ENCODE measurements around the gene APPBP2. TPM values are rescaled to one million over a fixed set of nuclear protein-coding genes. Genes with fewer than 3 reads are reported as not detected.
"Not testable (repeated sequence)": the region's sequence is repeated elsewhere in the genome, so short reads cannot be mapped to it uniquely, and the experiment has no call there.

The APPBP2 gene
- total RNA-seq, 2 donors from 2014 or later, result 27.7 to 33.0 TPM

DNA sequence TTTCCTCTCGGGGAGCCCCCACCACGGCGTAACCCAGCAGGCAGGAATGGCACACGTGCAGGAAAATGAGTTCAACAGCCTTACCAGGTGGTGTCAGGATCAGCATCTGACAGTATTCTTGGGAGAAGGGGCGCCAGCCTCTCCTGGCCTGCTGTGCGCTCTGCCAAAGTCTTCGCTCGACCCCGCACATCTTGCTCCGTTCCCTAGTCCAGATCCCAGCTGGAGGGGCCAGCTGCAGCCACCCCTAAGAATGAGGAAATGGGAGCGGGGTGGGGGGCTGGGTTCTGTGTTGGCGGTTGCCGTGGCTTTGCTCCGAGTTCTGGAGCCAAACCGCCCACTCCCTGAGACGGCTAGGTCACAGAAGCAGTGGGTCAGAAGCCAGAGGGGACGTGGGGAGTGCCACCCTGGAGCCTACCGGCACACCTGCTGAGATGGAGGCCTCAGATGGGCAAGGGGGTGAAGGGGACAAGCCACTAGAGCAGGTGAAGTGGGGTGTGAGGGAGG is 103.8 kb downstream of the APPBP2 start, which contains the start of gene CHCT1:
CHCT1 (plus strand) TSS at position 328 of the 504 bp plus-strand sequence; CDS start at position 432, 104 bp downstream.
- H3K27ac Mint-ChIP-seq, result peak within 1 kb of the TSS; percentile 33
- H3K36me3 Mint-ChIP-seq (ENCODE audit: low read depth), result no peaks in the 10 kb centered on the region
- H3K4me1 Mint-ChIP-seq, result peaks cover 5% of the 10 kb centered on the region
- peak within 1 kb of the TSS; percentile 76 for H3K4me3 Mint-ChIP-seq
- no peak for ATAC-seq (replicated peaks)
- H3K27me3 Mint-ChIP-seq, result no peaks in the 10 kb centered on the region
- H3K9me3 Mint-ChIP-seq, result no peaks in the 10 kb centered on the region

DNA sequence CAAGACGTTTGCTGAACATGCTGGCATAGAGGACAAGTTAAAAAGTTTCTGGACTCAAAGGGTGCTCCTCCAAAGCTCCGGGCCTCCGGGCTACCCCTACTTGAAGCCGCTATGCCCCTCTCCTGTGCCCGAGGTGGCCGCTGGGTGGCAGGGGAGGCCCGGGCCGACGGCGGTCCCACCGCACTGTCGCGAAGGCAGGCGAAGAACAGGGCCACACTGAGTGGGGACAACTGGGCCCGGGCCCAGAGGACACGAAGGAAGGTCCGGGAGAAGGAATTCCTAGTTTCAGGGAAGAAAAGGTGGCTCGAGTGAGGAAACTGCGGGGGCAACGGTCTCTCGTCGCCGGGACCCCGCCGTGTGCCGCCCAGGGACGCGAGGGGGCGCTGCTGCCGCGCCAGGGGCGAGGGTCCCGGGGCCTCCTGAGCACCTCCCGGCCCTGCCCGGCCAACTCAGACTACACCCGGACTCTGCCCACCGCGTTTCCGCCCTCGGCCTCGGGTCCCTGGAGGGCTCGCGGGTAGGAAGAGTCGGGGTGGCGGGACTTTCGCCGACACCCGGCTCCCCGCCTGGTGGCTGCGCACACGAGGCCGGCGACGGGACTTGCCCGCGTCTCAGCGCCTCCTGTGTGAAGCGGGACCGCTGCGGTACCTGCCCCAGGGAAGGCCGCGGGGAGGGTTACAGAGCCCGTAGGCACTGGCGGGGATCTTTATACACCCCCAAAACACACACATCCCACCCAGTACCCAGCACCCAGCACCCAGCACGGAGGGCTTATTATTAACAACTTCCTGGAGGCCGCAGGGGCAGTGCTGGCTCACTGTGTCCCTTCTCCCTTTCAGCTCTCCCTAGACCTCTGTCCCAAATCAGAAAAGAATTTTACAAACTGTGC is 104.5 kb downstream of the APPBP2 start:
- ATAC-seq (replicated peaks), result peak; percentile 97
- Mint-ChIP-seq H3K4me1 (peaks cover 5% of the 10 kb centered on the region), H3K27ac (peak overlapping the region; percentile 61), H3K27me3 (no peaks in the 10 kb centered on the region), H3K4me3 (peak overlapping the region; percentile 76), H3K36me3 (ENCODE audit: low read depth) (no peaks in the 10 kb centered on the region), H3K9me3 (no peaks in the 10 kb centered on the region)

DNA sequence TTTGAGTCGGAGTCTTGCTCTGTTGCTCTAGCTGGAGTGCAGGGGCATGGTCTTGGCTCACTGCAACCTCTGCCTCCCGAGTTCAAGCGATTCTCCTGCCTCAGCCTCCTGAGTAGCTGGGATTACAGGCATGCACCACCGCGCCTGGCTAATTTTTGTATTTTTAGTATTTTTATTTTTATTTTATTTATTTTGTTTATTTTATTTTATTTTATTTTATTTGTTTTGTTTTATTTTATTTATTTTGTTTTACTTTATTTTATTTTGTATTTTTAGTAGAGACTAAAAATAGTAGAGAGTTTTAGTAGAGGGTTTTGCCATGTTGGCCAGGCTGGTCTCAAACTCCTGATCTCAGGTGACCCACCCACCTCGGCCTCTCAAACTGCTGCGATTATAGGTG is 106.2 kb downstream of the APPBP2 start:
- H3K9me3 Mint-ChIP-seq; H3K4me1 Mint-ChIP-seq; H3K27me3 Mint-ChIP-seq; H3K27ac Mint-ChIP-seq; H3K4me3 Mint-ChIP-seq; H3K36me3 Mint-ChIP-seq (ENCODE audit: low read depth); ATAC-seq (replicated peaks): not testable (repeated sequence)

DNA sequence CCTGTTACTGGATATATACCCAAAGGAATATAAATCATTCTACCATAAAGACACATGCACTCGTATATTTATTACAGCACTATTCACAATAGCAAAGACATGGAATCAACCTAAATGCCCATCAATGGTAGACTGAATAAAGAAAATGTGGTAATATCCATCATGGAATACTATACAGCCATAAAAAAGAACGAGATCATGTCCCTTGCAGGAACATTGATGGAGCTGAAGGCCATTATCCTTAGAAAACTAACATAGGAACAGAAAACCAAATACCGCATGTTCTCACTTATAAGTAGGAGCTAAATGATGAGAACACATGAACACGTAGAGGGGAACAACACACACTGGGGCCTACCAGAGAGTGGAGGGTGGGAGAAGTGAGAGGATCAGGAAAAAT is 107.0 kb downstream of the APPBP2 start:
- not testable (repeated sequence) for H3K4me1 Mint-ChIP-seq; ATAC-seq (replicated peaks); H3K36me3 Mint-ChIP-seq (ENCODE audit: low read depth); H3K9me3 Mint-ChIP-seq; H3K4me3 Mint-ChIP-seq; H3K27me3 Mint-ChIP-seq; H3K27ac Mint-ChIP-seq

DNA sequence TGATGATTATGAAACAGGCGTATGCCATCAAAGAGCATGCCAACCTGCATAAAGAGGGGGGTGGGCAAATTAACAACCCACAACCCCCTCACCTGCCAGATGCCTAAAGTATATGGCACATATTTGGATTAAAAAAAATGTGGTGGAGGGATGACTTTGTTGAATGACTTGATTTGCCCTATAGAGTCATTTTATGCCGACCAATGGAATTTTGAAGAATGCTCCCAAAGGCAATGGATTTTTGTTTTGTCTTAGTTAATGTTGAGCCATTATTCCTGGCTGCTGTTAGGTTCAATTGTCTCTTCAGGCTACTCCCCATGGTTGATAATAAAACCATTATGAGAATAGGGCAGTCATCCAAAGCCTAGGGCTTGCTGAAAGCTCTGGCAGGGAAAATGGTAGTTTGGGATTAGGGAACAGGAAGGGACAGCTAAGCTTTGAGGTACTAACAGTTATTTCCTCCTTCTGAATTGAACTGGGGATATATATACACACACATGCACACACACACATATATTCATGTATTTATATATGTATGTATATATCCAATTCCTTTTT is 109.6 kb downstream of the APPBP2 start:
- Mint-ChIP-seq H3K9me3 (no peaks in the 10 kb centered on the region), H3K4me1 (peaks cover 5% of the 10 kb centered on the region), H3K27me3 (no peaks in the 10 kb centered on the region), H3K4me3 (no peak overlapping the region), H3K27ac (no peak overlapping the region), H3K36me3 (ENCODE audit: low read depth) (no peaks in the 10 kb centered on the region)
- ATAC-seq (replicated peaks), result no peak

DNA sequence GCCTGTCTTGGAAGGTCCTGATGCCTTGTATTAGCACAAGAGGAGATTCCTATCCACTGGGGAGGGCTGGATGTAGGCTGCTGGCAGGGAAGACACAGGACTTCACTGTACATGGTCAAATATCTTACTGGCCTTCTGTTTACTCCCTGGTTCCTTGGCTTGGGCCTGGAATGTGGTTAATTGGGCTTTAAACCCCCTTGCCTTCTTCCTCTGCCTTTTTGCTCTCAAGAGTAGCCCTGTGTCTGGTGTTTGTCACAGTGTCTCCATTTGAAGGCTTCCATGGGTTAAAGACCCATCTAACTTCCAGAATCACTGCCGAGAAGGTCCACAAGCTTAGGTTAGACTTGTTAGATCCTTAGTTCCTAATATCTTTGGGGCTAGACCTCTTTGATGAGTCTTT is 110.9 kb downstream of the APPBP2 start:
- Mint-ChIP-seq H3K4me1 (no peaks in the 10 kb centered on the region), H3K4me3 (no peak overlapping the region), H3K36me3 (ENCODE audit: low read depth) (no peaks in the 10 kb centered on the region), H3K27me3 (no peaks in the 10 kb centered on the region), H3K9me3 (no peaks in the 10 kb centered on the region), H3K27ac (no peak overlapping the region)
- no peak for ATAC-seq (replicated peaks)

DNA sequence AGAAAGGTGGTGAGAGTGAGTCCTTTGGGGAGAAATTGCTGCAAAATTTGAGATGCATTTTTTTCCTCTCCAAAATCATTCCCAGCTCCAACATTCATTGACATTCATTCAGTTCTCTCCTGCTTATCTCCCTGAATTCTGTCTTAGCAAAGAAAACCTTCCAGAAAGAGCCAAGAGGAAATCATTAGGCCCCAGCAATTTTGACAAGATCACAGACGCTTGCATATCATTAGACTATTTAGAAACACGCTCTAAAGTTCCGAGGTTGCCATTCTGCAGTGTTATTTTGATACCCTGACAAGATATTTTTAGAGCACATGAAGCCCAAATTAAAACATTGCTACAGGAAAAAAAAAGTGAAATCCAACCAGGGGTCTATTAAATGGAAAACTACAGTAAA is 113.3 kb downstream of the APPBP2 start:
- no peak overlapping the region for H3K4me3 Mint-ChIP-seq
- H3K36me3 Mint-ChIP-seq (ENCODE audit: low read depth), result no peaks in the 10 kb centered on the region
- H3K27ac Mint-ChIP-seq, result no peak overlapping the region
- H3K9me3 Mint-ChIP-seq, result no peaks in the 10 kb centered on the region
- no peaks in the 10 kb centered on the region for H3K4me1 Mint-ChIP-seq
- H3K27me3 Mint-ChIP-seq, result no peaks in the 10 kb centered on the region
- ATAC-seq (replicated peaks), result no peak

DNA sequence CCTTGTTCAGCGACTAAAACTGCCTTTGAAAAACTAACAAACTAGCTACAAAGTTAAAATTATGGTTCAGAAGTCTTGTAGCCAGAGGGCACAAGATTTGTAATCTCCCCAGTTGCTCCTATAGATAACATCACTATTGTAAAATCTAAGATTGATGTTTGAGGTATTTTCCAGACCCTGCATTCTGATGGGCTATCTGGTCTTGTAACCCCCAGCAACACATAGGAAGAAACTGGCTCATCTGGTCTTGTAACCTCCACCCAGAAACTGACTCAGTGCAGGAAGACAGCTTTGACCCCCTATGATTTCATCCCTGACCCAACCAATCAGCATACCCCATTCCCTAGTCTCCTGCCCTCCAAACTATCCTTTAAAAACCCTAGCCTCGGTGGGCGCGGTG is 116.0 kb downstream of the APPBP2 start:
- H3K27me3 Mint-ChIP-seq, result peaks cover 8% of the 10 kb centered on the region
- no peak overlapping the region for H3K4me3 Mint-ChIP-seq
- no peaks in the 10 kb centered on the region for H3K9me3 Mint-ChIP-seq
- no peak overlapping the region for H3K27ac Mint-ChIP-seq
- no peaks in the 10 kb centered on the region for H3K36me3 Mint-ChIP-seq (ENCODE audit: low read depth)
- no peaks in the 10 kb centered on the region for H3K4me1 Mint-ChIP-seq
- ATAC-seq (replicated peaks), result no peak

DNA sequence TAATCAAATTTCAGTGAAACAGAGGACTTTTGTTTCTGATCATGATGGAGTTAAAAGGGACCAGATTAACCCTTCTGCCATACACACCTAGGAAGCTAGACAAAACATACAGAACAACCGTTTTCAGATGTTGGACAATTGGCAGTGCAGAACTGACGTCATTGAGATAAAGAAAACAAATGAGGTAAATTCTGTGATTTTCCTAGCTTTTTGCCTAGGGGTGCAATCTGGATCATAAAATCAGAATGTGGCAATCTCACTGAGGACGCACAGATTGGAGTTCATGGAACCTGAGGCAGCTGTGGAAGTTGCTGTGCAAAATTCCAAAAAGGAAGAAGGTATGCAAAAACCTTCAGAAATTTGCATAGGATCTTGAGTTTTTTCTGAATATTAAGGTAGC is 119.2 kb downstream of the APPBP2 start:
- H3K9me3 Mint-ChIP-seq, result no peaks in the 10 kb centered on the region
- H3K4me1 Mint-ChIP-seq, result no peaks in the 10 kb centered on the region
- no peak for ATAC-seq (replicated peaks)
- no peaks in the 10 kb centered on the region for H3K36me3 Mint-ChIP-seq (ENCODE audit: low read depth)
- no peak overlapping the region for H3K27ac Mint-ChIP-seq
- H3K4me3 Mint-ChIP-seq, result no peak overlapping the region
- peaks cover 8% of the 10 kb centered on the region for H3K27me3 Mint-ChIP-seq

DNA sequence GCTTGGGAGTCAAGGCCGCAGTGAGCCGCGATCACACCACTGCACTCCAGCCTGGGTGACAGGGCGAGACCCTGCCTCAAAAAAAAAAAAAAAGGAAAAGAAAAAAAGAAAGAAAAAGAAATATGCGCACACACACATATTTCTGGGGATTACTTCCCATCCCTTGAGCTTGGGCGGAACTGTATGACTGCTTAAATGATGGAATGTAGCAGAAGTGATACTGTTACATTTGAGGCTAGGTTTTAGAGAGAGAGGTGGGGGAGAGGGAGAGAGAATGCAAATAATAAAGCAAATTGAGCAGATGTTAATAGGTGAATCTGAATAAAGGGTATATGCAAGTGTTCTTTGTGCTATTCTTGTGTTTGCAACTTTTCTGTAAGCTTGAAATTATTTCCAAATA is 122.1 kb downstream of the APPBP2 start:
- Mint-ChIP-seq H3K4me3 (no peak overlapping the region), H3K27me3 (peaks cover 8% of the 10 kb centered on the region), H3K4me1 (no peaks in the 10 kb centered on the region), H3K36me3 (ENCODE audit: low read depth) (no peaks in the 10 kb centered on the region), H3K27ac (no peak overlapping the region), H3K9me3 (no peaks in the 10 kb centered on the region)
- ATAC-seq (replicated peaks), result no peak

DNA sequence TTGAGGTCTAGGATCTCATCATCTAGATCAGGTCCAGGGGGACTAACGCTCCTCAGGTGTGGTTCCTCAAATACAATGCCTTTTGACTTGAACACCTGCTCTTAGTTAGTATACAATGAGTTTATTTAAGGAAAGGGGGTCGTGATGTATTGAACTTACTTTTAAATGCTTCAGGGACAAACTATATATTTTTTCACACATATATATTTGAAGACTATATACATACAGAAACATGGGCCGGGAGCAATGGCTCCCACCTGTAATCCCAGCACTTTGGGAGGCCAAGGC is 122.6 kb downstream of the APPBP2 start:
- H3K4me1 Mint-ChIP-seq, result peaks cover 1% of the 10 kb centered on the region
- no peak overlapping the region for H3K4me3 Mint-ChIP-seq
- peaks cover 8% of the 10 kb centered on the region for H3K27me3 Mint-ChIP-seq
- H3K36me3 Mint-ChIP-seq (ENCODE audit: low read depth), result no peaks in the 10 kb centered on the region
- ATAC-seq (replicated peaks), result no peak
- no peaks in the 10 kb centered on the region for H3K9me3 Mint-ChIP-seq
- H3K27ac Mint-ChIP-seq, result no peak overlapping the region

DNA sequence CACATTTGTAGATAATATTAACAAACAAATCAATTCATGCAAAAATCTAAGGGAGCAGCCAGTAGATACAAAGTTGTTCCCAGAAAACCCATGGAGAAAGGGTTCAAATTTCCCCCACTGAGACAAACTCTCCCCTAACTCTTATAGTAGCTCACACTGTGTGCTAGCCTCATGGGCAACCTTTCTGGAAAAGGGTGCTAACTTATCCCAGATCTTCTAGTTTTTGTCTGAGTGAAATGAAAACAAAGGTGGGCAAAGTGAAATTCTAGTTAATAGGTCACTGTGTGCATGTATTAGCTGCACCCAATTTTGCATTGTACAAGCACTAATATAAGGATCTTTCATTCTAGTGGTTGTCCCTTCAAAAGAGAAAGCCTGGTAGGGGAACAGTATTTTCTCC is 124.2 kb downstream of the APPBP2 start:
- ATAC-seq (replicated peaks), result no peak
- peaks cover 2% of the 10 kb centered on the region for H3K27me3 Mint-ChIP-seq
- no peak overlapping the region for H3K4me3 Mint-ChIP-seq
- no peaks in the 10 kb centered on the region for H3K36me3 Mint-ChIP-seq (ENCODE audit: low read depth)
- H3K9me3 Mint-ChIP-seq, result no peaks in the 10 kb centered on the region
- H3K4me1 Mint-ChIP-seq, result peaks cover 4% of the 10 kb centered on the region
- no peak overlapping the region for H3K27ac Mint-ChIP-seq

DNA sequence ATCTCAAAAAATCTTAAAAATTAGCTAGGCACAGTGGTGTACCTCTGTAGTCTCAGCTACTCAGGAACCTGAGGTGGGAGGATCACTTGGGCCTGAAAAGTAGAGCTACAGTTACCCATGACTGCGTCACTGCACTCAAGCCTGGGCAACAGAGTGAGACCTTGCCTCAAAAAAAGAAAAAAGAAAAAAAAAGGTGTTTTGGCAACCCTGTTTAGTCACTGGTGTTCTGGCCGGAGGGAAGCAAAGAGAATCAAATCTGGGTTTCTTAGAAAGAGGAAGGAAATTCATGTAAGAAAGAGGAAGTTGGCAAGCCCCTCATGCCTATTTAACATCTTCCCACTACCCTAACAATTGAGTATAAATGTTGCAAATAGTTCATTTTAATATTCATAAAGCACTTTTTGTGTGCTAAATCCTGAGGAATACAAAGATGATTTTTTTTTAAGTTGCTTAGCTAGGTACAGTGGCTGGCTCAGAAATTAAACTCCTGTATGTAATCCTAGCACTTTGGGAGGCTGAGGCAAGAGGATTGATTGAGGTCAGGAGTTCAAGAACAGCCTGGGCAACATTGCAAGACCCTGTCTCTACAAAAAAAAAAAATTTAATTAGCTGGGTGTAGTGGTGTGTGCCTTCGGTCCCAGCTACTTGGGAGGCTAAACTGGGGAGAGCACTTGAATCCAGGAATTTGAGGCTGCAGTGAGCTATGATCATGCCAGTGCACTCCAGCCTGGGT is 127.6 kb downstream of the APPBP2 start:
- Mint-ChIP-seq H3K4me3 (no peak overlapping the region), H3K36me3 (ENCODE audit: low read depth) (no peaks in the 10 kb centered on the region), H3K27ac (peak overlapping the region; percentile 60), H3K9me3 (no peaks in the 10 kb centered on the region), H3K4me1 (peaks cover 4% of the 10 kb centered on the region), H3K27me3 (no peaks in the 10 kb centered on the region)
- ATAC-seq (replicated peaks), result peak; percentile 13

DNA sequence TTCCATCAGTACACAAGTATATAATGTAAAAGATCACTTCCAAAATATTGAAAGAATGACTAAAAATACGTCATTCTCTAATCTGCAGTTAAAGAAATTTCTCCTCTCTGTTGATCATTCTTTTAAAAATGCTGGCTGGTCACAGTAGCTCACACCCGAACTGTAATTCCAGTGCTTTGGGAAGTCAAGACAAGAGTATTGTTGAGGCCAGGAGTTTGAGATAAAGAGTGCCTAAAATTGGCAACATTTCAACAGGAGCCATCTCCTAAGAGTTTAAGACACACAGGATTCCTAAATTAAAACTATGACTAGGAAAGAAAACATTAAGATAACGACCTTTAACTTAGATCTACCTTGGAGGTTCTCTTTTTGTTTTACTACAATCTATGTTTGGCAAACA is 129.6 kb downstream of the APPBP2 start:
- Mint-ChIP-seq H3K27ac (no peak overlapping the region), H3K9me3 (no peaks in the 10 kb centered on the region), H3K27me3 (no peaks in the 10 kb centered on the region), H3K36me3 (ENCODE audit: low read depth) (no peaks in the 10 kb centered on the region), H3K4me3 (no peak overlapping the region), H3K4me1 (peaks cover 4% of the 10 kb centered on the region)
- ATAC-seq (replicated peaks), result no peak

All from activated T-helper 17 cell treated with anti-CD3 and anti-CD28 coated beads, Interleukin-2, amount 50 U/mL, for 72 hours (primary cell).